Keratinocyte (primary cell): Measurements from ENCODE around the gene CD59. TPM values are rescaled to one million over a fixed set of nuclear protein-coding genes. Genes with fewer than 3 reads are reported as not detected.

Source experiments
- DNase-seq: peaks from one replicate; pipeline ENCODE4 v3.0.0-alpha.2; 2011; ENCODE audit warnings: low read depth, missing footprints, low spot score
- FAIRE-seq: peaks from 2 replicates; lab custom pipeline; 2011; peaks lifted over from hg19 to GRCh38; lab: Jason Lieb, UNC
- H2AFZ ChIP-seq: 2 replicates; pipeline ENCODE4 v1.6.0; 2012; ENCODE audit warnings: low read length, control low read depth, inconsistent platforms; ENCODE audit not compliant: control insufficient read depth
- H3K27ac ChIP-seq: 2 replicates; pipeline ENCODE4 v1.5.1; 2011; ENCODE audit warnings: low read length; ENCODE audit not compliant: control insufficient read depth, insufficient read depth
- H3K27me3 ChIP-seq: 3 replicates; pipeline ENCODE4 v1.6.0; 2011; ENCODE audit warnings: low read length; ENCODE audit not compliant: control insufficient read depth, insufficient read depth; ENCODE audit errors: extremely low read depth
- H3K36me3 ChIP-seq, 2 experiments: 2 replicates in 1 of 2; 3 replicates in 1 of 2; pipeline ENCODE4 v1.5.1; 2011; ENCODE audit warnings: low read length in 2 of 2, mild to moderate bottlenecking in 1 of 2; ENCODE audit not compliant: control insufficient read depth in 2 of 2, insufficient read depth in 2 of 2; ENCODE audit errors: extremely low read depth in 1 of 2
- H3K4me1 ChIP-seq: 3 replicates; pipeline ENCODE4 v1.5.1; 2011; ENCODE audit warnings: low read length; ENCODE audit not compliant: control insufficient read depth, insufficient read depth; ENCODE audit errors: extremely low read depth
- H3K4me2 ChIP-seq: 3 replicates; pipeline ENCODE4 v1.6.0; 2011; ENCODE audit warnings: low read depth, low read length; ENCODE audit not compliant: control insufficient read depth, insufficient read depth; ENCODE audit errors: extremely low read depth
- H3K4me3 ChIP-seq, 3 experiments: fragments of 200-600 bp in 1 of 3; sonication (generic) in 1 of 3; 2 replicates in 2 of 3; 3 replicates in 1 of 3; pipeline ENCODE4 v1.5.1; 2011 to 2016; ENCODE audit warnings: low read length in 3 of 3, mild to moderate bottlenecking in 3 of 3, control low read depth in 2 of 3, inconsistent platforms in 1 of 3, low read depth in 1 of 3, mixed read lengths in 1 of 3, mixed run types in 1 of 3, moderate library complexity in 1 of 3; ENCODE audit not compliant: control insufficient read depth in 2 of 3, insufficient read depth in 2 of 3; ENCODE audit errors: extremely low read depth in 1 of 3
- H3K79me2 ChIP-seq: 2 replicates; pipeline ENCODE4 v1.6.0; 2012; ENCODE audit warnings: low read length; ENCODE audit not compliant: control insufficient read depth, insufficient read depth
- H3K9ac ChIP-seq: 3 replicates; pipeline ENCODE4 v1.6.0; 2011; ENCODE audit warnings: low read length; ENCODE audit not compliant: control insufficient read depth, insufficient read depth; ENCODE audit errors: extremely low read depth
- H3K9me1 ChIP-seq: 3 replicates; pipeline ENCODE4 v1.6.0; 2011; ENCODE audit warnings: low read length; ENCODE audit not compliant: control insufficient read depth, insufficient read depth; ENCODE audit errors: extremely low read depth
- H3K9me3 ChIP-seq: 2 replicates; pipeline ENCODE4 v1.5.1; 2012; ENCODE audit warnings: low read depth, low read length; ENCODE audit not compliant: control insufficient read depth
- H4K20me1 ChIP-seq: 3 replicates; pipeline ENCODE4 v1.6.0; 2011; ENCODE audit warnings: low read length; ENCODE audit not compliant: control insufficient read depth, insufficient read depth; ENCODE audit errors: extremely low read depth
- EZH2 ChIP-seq: IDR thresholded peaks from one replicate; pipeline ENCODE4 v1.6.1; 2012; ENCODE audit warnings: inconsistent platforms, mild to moderate bottlenecking, low read length, moderate library complexity
- dilution Hi-C: fragments of 300-500 bp; cut with MboI; formaldehyde crosslinking; loops from one replicate; pipeline ENCODE4 v1.7.0; 2020; ENCODE audit warnings: low sequenced_read_pairs; ENCODE audit not compliant: extremely low pct_ligation_motif_present
- polyA plus RNA-seq, 5 experiments: library from polyadenylated mRNA; depleted of rRNA in 3 of 5; stranded (reverse) in 3 of 5; stranded (forward) in 1 of 5; unstranded in 1 of 5; fragments of >200 nt; gene quantifications; 1 replicate in 1 of 5; 2 replicates in 3 of 5; 3 replicates in 1 of 5; pipeline versions ENCODE4 v1.2.1 to v1.2.3, GENCODE V29; 2011 to 2012; ENCODE audit warnings: missing spikeins in 2 of 5, low read depth in 1 of 5, low replicate concordance in 1 of 5
- TF ChIP-seq, protein P1 (sequence below), 3 experiments: IDR thresholded peaks in 1 of 3; conservative IDR thresholded peaks in 1 of 3; optimal IDR thresholded peaks in 1 of 3; 2 replicates in 2 of 3; 3 replicates in 1 of 3; pipeline versions ENCODE3 to v1.5.1; 2011; ENCODE audit warnings: low read length in 3 of 3, mild to moderate bottlenecking in 3 of 3, moderate library complexity in 2 of 3, control low read depth in 1 of 3, inconsistent platforms in 1 of 3; ENCODE audit not compliant: insufficient read depth in 2 of 3; ENCODE audit errors: extremely low read depth in 1 of 3

Gene CD59
- polyA plus RNA-seq, 1 donor (not counting 4 experiments of a cell fraction or from before 2014, with no cell fraction given) = 1,349 TPM

DNA sequence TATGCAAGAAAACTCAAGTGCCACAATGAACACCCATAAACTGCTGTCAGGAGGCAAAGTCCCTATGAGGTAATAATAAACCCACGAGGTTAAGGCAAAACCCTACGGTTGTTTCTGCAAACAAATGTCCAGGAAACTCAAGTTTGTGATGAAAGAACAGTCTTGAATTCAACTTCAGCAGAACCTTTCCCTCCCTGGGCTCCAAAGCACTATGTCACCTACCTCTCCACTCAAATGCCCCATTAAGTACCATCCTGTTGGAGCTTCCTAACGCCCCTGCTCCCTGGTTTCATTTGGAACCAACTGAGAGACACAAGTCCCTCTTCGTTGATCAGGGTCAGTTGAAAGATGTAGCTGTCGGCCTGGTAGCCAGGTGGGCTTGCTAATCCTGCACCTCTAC is 33.0 kb downstream of the CD59 start:
- DNase-seq = no peak
- dilution Hi-C loops = no loop called here
- Histone ChIP-seq H3K4me1 (peaks cover 69% of the 10 kb centered on the region), H3K79me2 (peaks cover 7% of the 10 kb centered on the region), H3K9me1 (no peaks in the 10 kb centered on the region), H3K4me2 (no peak overlapping the region), H3K36me3 (peaks cover 15% of the 10 kb centered on the region in 2 experiments), H3K9ac (no peak overlapping the region), H2AFZ (no peak overlapping the region), H3K9me3 (no peaks in the 10 kb centered on the region), H3K27ac (peak overlapping the region; percentile 97), H4K20me1 (no peaks in the 10 kb centered on the region), H3K4me3 (no peak overlapping the region), H3K27me3 (no peaks in the 10 kb centered on the region)
- TF ChIP-seq EZH2 = no peak
- TF ChIP-seq, protein P1, sequence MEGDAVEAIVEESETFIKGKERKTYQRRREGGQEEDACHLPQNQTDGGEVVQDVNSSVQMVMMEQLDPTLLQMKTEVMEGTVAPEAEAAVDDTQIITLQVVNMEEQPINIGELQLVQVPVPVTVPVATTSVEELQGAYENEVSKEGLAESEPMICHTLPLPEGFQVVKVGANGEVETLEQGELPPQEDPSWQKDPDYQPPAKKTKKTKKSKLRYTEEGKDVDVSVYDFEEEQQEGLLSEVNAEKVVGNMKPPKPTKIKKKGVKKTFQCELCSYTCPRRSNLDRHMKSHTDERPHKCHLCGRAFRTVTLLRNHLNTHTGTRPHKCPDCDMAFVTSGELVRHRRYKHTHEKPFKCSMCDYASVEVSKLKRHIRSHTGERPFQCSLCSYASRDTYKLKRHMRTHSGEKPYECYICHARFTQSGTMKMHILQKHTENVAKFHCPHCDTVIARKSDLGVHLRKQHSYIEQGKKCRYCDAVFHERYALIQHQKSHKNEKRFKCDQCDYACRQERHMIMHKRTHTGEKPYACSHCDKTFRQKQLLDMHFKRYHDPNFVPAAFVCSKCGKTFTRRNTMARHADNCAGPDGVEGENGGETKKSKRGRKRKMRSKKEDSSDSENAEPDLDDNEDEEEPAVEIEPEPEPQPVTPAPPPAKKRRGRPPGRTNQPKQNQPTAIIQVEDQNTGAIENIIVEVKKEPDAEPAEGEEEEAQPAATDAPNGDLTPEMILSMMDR (optimal IDR thresholded peaks at IDR 0.05 in 1 of 3, IDR thresholded peaks at IDR 0.05 in 1 of 3, conservative IDR thresholded peaks at IDR 0.05 in 1 of 3; ENCODE audit: extremely low read depth in 1 of 3, insufficient read depth in 2 of 3, low read length in 3 of 3) = no peak
- no peak for FAIRE-seq

DNA sequence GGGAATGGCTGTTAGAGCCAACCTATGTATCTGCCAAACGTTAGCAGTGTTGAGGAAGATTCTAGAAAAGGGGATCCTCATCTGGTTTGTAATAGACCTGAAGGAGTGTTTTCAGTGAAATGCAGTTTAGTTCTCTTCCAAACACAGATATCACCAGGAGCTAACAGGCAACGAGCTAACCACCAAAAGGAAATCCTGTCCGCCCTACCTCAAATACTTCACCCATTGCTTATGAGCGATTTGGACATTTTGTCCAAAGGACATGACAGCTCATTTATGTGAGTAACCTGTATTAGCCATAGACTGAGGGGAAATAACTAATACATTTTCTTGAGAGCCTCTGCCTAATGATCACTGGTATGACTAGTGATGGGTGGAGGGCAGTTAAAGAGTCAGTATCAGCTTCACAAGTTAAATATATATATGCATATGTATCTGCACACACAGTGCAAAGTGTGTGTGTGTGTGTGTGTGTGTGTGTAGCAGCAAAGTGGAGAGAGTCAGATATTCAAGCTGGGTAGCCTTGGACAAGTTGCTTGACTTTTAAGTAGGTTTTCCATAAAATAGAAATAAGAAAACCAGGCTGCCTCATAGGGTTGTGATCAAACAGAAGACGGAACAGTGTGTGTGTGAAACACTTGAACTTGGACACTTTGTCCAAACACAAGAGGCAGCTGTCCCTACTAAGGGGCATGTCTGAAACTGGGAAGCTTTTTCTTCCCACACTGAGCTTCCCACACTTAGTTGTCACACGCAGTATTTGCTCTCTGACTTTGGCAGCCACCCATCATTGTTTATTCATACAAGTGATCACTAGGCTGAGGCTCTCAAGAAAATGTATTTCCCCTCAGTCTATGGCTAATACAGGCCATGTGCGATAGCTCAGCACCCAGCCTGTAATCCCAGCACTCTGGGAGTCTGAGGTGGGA is 34.7 kb downstream of the CD59 start:
- DNase-seq (no peak), FAIRE-seq (peak; percentile 79)
- Histone ChIP-seq H4K20me1 (no peaks in the 10 kb centered on the region), H3K36me3 (peaks cover 6 to 11% of the 10 kb centered on the region in 2 experiments), H3K27me3 (no peaks in the 10 kb centered on the region), H3K4me2 (peak overlapping the region; percentile 94), H3K9ac (peak overlapping the region; percentile 83), H3K79me2 (no peaks in the 10 kb centered on the region), H3K9me1 (no peaks in the 10 kb centered on the region), H3K27ac (peak overlapping the region; percentile 97), H3K9me3 (no peaks in the 10 kb centered on the region), H2AFZ (no peak overlapping the region), H3K4me1 (peaks cover 77% of the 10 kb centered on the region), H3K4me3 (peak overlapping the region; percentile 24 to 68 (median 47))
- dilution Hi-C loops = no loop called here
- TF ChIP-seq, protein P1 (optimal IDR thresholded peaks at IDR 0.05 in 1 of 3, IDR thresholded peaks at IDR 0.05 in 1 of 3, conservative IDR thresholded peaks at IDR 0.05 in 1 of 3; ENCODE audit: extremely low read depth in 1 of 3, insufficient read depth in 2 of 3, low read length in 3 of 3) = no peak
- no peak for TF ChIP-seq EZH2
